ES-I3 (cell line): ENCODE measurements around the gene ITGA3.

Source experiments
- H3K36me3 ChIP-seq: 2 replicates; pipeline ENCODE4 v1.6.1; 2013; ENCODE audit warnings: mild to moderate bottlenecking, low read length, control low read depth, moderate library complexity; ENCODE audit not compliant: insufficient read depth
- H3K4me1 ChIP-seq: 2 replicates; pipeline ENCODE4 v1.6.1; 2013; ENCODE audit warnings: mild to moderate bottlenecking, control low read depth, low read length; ENCODE audit not compliant: insufficient read depth
- H3K9ac ChIP-seq: 2 replicates; pipeline ENCODE4 v1.6.1; 2013; ENCODE audit warnings: low read depth, mild to moderate bottlenecking, low read length, moderate library complexity
- H3K9me3 ChIP-seq: 2 replicates; pipeline ENCODE4 v1.6.1; 2013; ENCODE audit warnings: mild to moderate bottlenecking, low read length, moderate library complexity; ENCODE audit not compliant: control insufficient read depth, insufficient read depth

ITGA3 gene

DNA sequence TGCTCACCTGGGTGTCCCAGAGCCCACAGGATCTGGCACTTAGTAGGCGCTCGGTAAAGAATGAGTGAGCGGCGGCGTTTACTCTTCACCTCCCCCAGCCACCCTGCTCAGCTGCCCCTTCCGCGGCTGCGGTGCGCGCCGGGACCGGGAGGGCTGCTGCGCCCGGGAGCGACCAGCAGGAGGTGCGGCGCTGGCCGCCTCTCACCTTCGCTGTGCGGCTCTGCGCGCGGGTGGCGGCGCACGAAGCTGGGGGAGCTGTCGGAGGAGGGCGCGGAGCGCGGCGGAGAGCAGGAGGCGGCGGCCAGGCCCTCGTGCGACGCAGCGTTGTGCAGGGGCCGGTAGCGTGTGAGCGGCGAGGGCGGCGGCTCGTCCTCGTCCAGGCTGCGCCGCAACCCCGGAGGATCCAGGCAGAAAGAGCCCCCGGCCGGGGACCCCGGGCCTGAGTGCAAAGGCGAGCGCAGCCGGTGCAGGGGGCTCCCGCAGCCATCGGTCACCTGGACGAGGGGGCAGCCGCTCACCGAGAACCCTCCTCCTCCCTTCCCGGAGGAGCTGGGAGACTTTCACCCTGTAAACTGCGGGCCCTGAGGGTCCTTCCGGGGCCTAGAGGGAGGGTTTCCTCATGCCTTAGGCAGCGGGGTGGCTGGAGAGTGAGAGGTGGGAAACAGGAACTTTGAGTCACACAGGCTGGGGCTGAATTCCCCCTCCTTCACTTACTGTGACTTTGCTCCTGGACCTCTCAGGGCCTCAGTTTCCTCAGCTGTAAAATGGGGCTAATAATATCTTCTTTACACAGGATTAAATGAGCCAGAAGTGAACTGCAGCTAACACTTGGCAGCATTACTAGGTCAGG is 61.5 kb downstream of the ITGA3 start:
- peak overlapping the region; percentile 55; the same call in 1 of the 2 replicates for H3K9ac ChIP-seq

DNA sequence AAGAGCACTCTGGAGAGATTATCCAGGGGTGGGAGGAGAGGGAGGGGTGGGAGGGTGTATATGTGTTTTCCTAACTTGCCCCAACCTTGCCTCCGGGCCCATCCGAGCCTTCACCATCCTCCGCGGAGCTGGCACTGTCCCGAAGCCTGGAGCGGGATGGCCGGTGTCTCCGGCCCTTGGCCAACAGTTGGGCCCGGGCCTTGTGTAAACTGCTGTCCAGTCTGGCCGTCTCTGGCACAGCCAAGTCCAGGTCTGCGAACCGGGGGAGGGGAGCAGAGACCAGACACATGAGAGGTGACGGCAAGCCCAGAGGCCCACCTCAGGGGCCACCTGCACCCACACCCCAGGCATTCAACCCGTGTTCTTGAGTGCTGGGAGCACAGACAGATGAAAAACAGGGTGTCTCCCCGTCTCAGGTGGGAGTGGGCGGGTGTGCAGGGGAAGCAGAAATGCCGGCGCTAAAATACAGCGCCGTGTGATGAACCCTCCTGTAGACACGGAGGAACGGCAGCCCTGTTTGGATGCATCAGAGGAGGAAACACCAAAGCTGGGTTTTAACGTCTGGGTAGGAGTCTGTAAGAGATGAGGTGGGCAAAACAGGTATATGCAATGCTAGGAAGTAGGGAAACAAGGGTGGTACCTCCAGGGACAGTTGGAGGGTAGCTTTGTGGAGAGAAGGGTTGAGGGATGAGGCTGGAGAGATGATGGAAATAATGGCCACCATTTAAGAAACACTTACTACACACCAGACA is 62.3 kb downstream of the ITGA3 start:
- Histone ChIP-seq H3K4me1 (peaks cover 15% of the 10 kb centered on the region), H3K9me3 (no peaks in the 10 kb centered on the region), H3K9ac (no peak overlapping the region; the same call in 1 of the 2 replicates), H3K36me3 (no peaks in the 10 kb centered on the region)

More for the DNA sequence above, 61.5 kb downstream of the ITGA3 start:
- Histone ChIP-seq H3K9me3 (no peaks in the 10 kb centered on the region), H3K4me1 (peaks cover 9% of the 10 kb centered on the region; the same call in 1 of the 2 replicates), H3K36me3 (no peaks in the 10 kb centered on the region)

DNA sequence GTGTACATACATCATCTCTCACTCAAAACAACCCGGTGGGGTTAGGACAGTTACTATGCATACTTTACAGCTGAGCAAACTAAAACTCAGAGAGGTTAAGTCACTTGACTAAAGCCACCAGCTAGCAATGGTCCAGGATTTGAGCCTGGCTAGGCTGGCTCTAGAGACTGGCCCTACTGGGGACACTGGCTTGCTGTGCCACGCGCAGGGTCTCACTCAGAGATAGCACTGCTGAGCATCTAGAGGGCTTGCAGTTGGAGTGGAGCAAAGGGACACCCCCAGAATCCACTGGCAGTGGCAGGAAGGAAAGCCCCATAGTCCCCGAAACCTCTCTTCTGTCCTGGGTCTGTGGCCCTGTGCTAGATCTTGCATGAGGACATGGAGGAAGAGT is 62.9 kb downstream of the ITGA3 start:
- no peaks in the 10 kb centered on the region for H3K36me3 ChIP-seq
- H3K4me1 ChIP-seq, result peaks cover 21% of the 10 kb centered on the region
- H3K9me3 ChIP-seq, result no peaks in the 10 kb centered on the region
- no peak overlapping the region for H3K9ac ChIP-seq

DNA sequence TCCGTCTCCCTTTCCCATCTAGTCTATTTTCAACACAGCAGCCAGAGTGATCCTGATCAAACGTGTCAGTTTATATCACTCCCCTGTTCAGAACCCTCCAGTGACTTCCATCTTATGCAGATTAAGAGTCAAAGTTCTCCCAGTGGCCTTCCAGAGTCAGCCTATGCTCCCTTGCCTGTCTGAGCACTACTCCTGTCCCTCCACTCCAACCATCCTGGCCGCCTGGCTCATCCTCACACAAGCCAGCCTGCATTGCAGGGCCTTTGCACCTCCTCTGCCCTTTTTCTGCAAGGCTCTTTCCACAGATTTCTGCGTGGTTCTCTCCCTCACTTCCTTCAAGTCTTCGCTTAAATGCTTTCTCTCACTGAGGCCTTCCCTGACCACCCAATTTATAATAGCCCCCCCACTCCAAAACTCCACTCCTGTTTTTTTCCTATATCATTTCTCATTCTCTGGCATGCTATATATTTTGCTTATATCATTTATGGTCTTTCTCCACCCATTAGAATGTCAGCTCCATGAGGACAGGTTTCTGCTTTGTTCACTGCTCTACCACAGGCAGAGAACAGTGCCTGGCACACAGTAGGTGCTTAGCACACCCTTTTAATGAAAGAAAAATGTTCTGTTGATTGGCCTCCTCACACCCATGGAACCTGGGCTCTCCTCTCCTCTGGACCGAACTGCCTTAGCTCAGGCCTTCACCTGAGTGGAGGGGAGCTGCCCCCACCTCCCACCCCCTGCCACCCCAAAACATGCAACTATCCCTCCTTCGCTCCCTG is 64.8 kb downstream of the ITGA3 start:
- Histone ChIP-seq H3K4me1 (peaks cover 24% of the 10 kb centered on the region), H3K9me3 (no peaks in the 10 kb centered on the region), H3K36me3 (no peaks in the 10 kb centered on the region), H3K9ac (no peak overlapping the region)

DNA sequence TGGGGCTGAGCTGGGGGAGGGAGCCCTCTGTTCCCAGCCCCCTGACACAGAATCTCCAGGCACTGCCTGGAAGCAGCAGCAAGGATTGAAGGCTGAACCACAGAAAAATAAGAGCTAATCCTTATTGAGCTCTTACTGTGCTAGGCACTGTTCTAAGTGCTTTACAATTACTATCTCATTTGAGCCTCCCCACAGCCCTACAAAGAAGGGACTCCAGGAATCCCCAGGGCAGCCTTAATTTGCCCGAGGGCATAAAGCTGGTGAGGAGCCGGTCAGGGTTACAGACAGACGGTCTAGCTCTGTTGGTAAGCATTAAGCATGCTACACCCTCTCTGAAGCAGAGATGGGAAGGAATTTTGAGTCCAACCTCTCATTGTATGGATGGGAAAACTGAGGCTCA is 67.0 kb downstream of the ITGA3 start:
- H3K36me3 ChIP-seq, result no peaks in the 10 kb centered on the region
- H3K9me3 ChIP-seq, result no peaks in the 10 kb centered on the region
- peaks cover 29% of the 10 kb centered on the region for H3K4me1 ChIP-seq
- H3K9ac ChIP-seq, result no peak overlapping the region

DNA sequence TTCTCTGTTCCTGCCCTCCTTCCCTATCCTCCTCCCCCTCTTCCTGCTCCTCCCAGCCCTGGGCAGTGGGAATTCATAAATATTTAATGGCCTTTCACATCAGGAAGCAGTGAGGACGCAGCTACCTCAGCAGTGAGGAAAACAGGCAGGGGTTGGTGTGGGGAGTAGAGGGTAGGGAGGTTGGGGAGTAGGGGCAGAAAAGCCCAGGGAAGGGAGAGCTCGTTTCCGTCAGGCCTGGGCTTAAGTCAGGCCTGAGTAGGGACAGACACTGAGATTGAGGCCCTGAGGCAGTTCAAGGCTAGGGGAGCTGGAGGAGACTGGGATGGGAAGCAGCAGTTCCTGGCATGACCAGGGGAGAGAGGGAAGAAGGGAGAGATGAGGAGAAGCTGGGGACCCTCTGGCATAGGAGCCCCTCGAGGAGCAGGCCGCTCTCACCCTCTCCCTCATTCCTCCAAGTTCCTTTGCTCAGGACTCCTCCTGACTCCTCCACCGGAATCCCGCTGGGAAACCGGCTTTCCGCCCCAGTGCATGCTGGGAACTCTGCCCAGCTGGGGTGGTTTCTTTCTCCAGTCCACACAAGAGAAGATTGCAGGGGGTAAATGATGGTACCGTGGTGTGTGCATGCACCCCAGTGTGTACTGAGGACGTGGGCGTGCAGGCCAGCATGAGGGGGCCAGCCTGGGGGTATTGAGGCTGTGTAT is 67.9 kb downstream of the ITGA3 start:
- no peaks in the 10 kb centered on the region for H3K36me3 ChIP-seq
- peaks cover 31% of the 10 kb centered on the region for H3K4me1 ChIP-seq
- peak overlapping the region; percentile 9; the same call in 1 of the 2 replicates for H3K9ac ChIP-seq
- H3K9me3 ChIP-seq, result no peaks in the 10 kb centered on the region

DNA sequence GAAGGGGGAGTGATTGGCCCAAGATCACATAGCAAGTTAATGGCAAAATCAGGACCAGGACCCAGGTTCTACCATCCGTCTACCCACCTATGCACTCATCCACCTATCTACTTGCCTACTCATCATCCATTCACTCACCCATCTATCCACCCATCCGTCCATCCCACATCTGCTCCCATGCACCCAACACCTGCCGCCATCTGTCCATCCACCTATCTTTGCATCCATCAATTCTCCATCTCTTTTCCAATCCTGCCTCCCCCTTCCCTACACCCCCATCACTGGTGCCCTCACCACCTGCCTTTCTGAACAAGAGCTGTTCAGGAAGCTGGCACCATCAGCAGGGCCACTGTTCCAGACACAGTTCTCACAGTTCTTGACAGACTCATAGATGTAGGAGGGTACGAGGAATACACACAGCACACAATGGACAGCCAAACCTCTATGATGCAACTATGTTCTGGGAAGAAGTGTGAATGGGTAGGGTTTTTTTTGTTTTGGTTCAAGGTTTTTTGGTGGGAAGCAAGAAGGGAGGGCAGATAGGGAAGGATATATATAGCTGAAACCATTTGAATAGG is 69.6 kb downstream of the ITGA3 start:
- Histone ChIP-seq H3K4me1 (peaks cover 31% of the 10 kb centered on the region), H3K9me3 (no peaks in the 10 kb centered on the region), H3K36me3 (no peaks in the 10 kb centered on the region), H3K9ac (no peak overlapping the region)

DNA sequence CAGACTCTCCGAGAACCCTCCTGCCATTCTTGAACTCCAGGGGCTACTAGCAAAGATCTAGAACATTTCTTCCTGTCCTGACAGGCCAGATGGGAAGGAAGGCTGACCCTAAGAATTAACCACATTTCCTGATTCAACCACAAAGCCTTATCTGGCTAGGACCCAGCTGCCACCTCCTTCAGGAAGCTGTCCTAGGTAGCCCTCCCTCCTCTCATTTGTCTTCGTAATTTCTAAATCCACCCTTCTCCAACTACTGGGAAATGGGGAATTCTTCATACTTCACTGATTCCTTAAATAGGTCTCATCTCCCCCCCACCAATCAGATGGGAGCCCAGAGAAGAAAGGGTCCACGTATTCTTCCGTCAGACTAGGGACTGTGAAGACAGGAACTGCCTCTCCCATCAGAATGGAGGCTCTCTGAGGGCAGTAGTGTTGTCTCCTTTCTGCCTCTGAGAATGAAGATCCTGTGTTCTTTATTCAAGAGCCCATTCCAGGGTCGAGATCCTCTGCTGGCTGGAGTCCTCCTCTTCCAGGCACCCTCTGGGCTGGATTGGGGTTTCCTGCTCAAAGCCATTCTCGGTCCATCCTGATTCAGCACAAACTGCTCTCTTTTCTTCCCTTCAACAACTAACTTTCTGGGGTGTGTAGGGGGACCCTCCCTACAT is 71.9 kb downstream of the ITGA3 start:
- Histone ChIP-seq H3K4me1 (peaks cover 40% of the 10 kb centered on the region), H3K9ac (peak overlapping the region; percentile 70; the same call in 1 of the 2 replicates), H3K36me3 (no peaks in the 10 kb centered on the region), H3K9me3 (no peaks in the 10 kb centered on the region)

DNA sequence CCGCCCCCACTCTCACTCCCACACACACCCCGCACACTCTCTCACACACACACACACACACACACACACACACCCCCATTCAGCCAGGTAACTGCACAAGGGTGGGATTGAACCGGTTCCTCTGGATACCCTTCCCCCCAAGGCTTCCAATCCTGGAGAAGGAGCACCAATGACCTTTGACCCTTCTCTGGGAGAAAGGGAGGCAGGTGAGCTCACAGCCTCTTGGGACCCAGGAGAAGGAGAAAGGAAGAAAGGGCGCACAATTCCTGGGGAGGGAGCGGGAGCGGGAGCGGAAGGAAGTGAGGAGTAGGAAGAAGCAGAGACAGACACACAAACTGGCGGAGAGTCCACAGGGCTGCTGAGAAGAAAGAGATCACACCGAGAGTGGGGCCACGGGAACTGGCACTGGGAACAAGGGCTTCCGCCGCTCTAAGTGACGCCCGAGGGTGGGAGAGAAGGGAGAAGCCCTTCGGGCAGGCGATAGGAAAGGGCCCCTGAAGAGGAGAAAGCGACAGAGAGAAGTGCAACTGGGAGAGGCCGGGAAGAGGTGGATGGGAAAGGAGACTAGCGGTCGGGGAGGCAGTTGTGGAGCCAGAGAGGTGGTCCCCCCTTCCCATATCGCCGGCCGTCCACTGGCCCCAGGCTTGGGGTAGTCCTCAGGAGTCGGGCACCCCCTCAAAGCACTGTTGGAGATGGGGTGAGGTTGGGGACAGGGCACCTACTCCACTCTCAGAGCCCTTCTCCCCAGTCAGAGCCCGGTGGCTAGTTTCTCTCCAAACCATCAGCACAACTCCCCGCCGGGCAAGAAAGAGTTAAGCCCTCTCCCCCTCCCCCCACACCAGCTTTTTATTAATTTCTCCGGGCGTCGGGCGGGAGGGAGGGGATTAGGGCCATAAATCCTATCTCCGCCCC is 72.8 kb downstream of the ITGA3 start:
- Histone ChIP-seq H3K9ac (peak overlapping the region; percentile 70; the same call in 1 of the 2 replicates), H3K36me3 (no peaks in the 10 kb centered on the region), H3K4me1 (peaks cover 39% of the 10 kb centered on the region), H3K9me3 (no peaks in the 10 kb centered on the region)

DNA sequence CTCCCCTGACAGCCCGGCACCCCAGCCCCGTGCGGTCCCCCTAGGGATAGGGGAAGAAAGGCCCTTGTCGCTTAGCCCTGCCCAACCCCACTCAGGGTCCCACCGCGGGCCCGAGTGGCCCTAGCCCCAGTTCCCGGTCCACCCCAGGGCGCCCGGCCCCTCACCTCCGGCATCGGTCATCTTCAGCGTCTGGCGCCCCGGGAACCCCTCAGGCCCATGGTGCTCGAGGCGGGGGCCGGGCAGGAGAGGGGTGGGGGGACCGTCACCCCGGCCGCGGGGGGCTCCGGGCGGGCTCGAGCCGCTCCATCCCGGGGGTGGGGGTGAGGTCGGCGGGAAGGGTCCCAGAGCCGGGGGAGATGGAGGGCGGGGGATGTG is 73.4 kb downstream of the ITGA3 start:
- Histone ChIP-seq H3K9me3 (no peaks in the 10 kb centered on the region), H3K4me1 (peaks cover 38% of the 10 kb centered on the region), H3K36me3 (no peaks in the 10 kb centered on the region), H3K9ac (peak overlapping the region; percentile 70; the same call in 1 of the 2 replicates)

DNA sequence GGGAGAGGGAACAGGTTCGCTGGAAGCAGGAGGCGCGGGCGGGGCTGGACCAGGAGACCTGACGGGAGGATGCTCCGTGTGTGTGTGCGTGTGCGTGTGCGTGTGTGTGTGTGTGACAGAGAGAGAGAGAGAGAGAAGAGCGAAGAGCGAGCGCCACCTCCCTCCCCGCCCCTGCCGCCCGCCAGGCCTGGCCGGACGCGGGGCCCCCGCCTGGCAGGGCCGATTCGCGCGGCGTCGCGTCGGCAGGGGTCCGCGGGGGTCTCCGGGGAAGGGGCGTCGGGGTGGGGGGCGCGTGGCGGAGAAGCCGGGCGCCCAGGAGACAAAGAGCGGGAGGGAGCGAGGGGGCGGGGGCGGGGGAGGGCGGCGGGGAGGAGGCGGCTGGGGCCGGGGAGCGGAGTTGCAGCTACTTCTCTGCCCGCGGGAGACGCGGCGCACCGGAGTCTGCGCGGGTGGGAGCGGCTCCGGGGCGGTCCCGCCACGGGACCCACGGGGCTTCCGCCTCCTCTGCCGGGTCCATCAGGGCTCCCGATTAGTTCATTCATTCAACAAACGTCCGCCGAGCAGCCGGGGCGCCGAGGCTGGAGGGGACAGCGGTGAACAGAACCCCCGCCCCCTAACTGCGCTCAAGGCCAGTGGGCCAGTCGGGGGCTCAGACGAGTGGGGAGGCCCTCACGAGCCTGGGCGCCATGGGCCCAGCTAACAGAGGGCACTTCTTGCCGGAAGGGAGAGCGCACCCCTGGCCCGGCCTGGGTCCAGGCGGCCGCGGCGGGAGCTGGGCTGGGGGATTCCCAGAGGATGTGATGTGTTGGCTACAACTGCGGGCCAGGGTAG is 74.0 kb downstream of the ITGA3 start, which contains the start of gene SAMD14:
Gene SAMD14 (minus strand): TSS at position 433 of the 831 bp plus-strand sequence. CDS start 5,201 bp downstream, outside the sequence.
- H3K4me1 ChIP-seq, result peaks cover 42% of the 10 kb centered on the region
- no peaks in the 10 kb centered on the region for H3K36me3 ChIP-seq
- no peaks in the 10 kb centered on the region for H3K9me3 ChIP-seq
- H3K9ac ChIP-seq, result peak within 1 kb of the TSS; percentile 74
